ACC112 (cell line): ENCODE measurements around the gene ERBB4.

Source experiments
- H2AFZ ChIP-seq: fragments of 200-600 bp; sonication (generic); one replicate; pipeline ENCODE4 v1.6.0; 2017; ENCODE audit warnings: antibody characterized with exemption, low read length; ENCODE audit not compliant: unreplicated experiment
- H3K27ac ChIP-seq: fragments of 200-600 bp; sonication (generic); 2 replicates; pipeline ENCODE4 v1.5.1; 2014; ENCODE audit warnings: low read depth, mild to moderate bottlenecking, antibody characterized with exemption, low read length, moderate library complexity
- H3K27me3 ChIP-seq: fragments of 200-600 bp; sonication (generic); 2 replicates; pipeline ENCODE4 v1.6.1; 2014; ENCODE audit warnings: mild to moderate bottlenecking, antibody characterized with exemption, low read length, moderate library complexity, mixed read lengths; ENCODE audit not compliant: insufficient read depth
- H3K36me3 ChIP-seq: fragments of 200-600 bp; sonication (generic); 2 replicates; pipeline ENCODE4 v1.6.1; 2016; ENCODE audit warnings: mild to moderate bottlenecking, antibody characterized with exemption, low read length, moderate library complexity, mixed read lengths; ENCODE audit not compliant: insufficient read depth
- H3K4me1 ChIP-seq: fragments of 200-600 bp; sonication (generic); one replicate; pipeline ENCODE4 v1.6.1; 2016; ENCODE audit warnings: low read length, mixed read lengths; ENCODE audit not compliant: insufficient read depth, unreplicated experiment, control insufficient read depth
- H3K4me3 ChIP-seq: fragments of 200-600 bp; sonication (generic); 2 replicates; pipeline ENCODE4 v1.5.1; 2014; ENCODE audit warnings: mild to moderate bottlenecking, low read depth, low read length
- H3K79me2 ChIP-seq: fragments of 200-600 bp; sonication (generic); one replicate; pipeline ENCODE4 v1.6.0; 2016; ENCODE audit warnings: low read length; ENCODE audit not compliant: control insufficient read depth, unreplicated experiment, insufficient read depth

Gene ERBB4

DNA sequence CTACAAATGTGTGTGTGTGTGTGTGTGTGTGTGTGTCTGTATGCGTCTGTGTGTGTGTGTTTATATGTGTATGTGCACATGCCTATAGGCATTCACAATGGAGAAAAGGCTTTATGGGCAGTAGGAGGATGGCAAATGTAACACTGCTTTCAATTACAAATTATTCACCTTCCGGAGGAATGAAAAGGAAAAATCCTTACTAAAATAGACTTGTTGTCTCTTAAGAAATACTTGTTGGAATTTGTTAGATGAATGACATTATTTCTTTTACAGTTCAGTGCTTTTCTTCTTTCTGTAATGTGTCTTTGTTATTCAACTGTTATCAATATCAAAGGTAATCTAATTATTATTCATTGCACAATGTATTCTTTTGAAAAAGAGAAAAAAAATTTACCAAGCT, 874.3 kb downstream of the ERBB4 start:
- Histone ChIP-seq H3K4me1 (peaks cover 6% of the 10 kb centered on the region), H3K4me3 (no peak overlapping the region), H3K27ac (no peak overlapping the region), H3K79me2 (no peaks in the 10 kb centered on the region), H3K36me3 (no peaks in the 10 kb centered on the region), H2AFZ (no peak overlapping the region), H3K27me3 (no peaks in the 10 kb centered on the region)

DNA sequence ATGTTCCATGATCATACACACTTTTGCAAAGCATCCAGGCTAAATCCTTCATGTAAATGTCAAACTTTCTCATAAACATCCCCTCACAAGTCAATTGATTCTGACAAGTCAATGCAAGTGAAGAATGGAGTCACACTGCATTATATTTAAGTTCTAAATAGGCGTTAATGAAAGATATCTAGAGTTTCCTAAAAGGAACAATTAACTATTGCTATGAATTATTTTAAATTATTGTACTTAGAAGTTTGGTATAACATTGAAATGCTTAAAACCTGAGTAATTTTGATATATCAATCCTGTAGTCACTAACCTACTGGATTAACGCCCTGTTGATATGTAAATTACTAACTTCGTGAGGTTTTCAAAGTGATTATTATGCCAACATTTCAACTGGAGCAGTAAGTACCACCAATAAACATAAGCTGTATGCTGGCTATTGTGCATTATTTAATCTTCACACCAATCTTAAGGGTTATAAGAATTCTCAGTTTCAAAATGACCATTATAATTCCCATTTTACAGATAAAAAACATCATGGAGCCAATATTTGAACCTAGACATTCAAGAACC, 884.3 kb downstream of the ERBB4 start:
- Histone ChIP-seq H3K27me3 (no peaks in the 10 kb centered on the region), H3K4me3 (no peak overlapping the region), H2AFZ (no peak overlapping the region), H3K36me3 (no peaks in the 10 kb centered on the region), H3K79me2 (no peaks in the 10 kb centered on the region), H3K4me1 (no peaks in the 10 kb centered on the region), H3K27ac (no peak overlapping the region)

DNA sequence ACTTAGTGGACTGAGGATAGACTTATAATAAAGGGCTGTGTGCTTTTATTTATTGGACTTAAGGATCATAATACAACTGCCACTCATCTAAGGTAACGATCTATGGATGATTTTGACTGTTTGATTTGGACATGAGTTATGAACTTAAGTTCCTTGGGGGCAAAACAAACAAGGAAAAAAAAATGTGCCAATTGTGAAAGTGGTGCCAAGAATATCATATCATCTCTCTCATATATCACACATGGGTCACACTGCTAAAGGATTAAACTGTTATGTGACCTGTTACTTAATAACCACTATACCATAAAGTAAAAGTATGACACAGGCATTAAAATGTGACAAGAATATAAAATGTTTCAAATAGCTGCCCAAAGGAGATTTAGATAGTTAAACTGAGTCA, 886.3 kb downstream of the ERBB4 start:
- Histone ChIP-seq H3K79me2 (no peaks in the 10 kb centered on the region), H3K27ac (no peak overlapping the region), H3K4me1 (no peaks in the 10 kb centered on the region), H3K27me3 (no peaks in the 10 kb centered on the region), H2AFZ (no peak overlapping the region), H3K4me3 (no peak overlapping the region), H3K36me3 (no peaks in the 10 kb centered on the region)

GRCh38 chr2:211649331-211649730, 889.3 kb downstream of the ERBB4 start:
- H2AFZ ChIP-seq, result no peak overlapping the region

GRCh38 chr2:211631503-211631902, 907.1 kb downstream of the ERBB4 start:
- Histone ChIP-seq H3K36me3 (no peaks in the 10 kb centered on the region), H3K27me3 (no peaks in the 10 kb centered on the region), H2AFZ (no peak overlapping the region), H3K4me3 (no peak overlapping the region), H3K27ac (no peak overlapping the region), H3K4me1 (no peaks in the 10 kb centered on the region), H3K79me2 (no peaks in the 10 kb centered on the region)

More at GRCh38 chr2:211649331-211649730, 889.3 kb downstream of the ERBB4 start:
- Histone ChIP-seq H3K27ac (no peak overlapping the region), H3K36me3 (no peaks in the 10 kb centered on the region), H3K4me1 (no peaks in the 10 kb centered on the region), H3K27me3 (no peaks in the 10 kb centered on the region), H3K4me3 (no peak overlapping the region), H3K79me2 (no peaks in the 10 kb centered on the region)

DNA sequence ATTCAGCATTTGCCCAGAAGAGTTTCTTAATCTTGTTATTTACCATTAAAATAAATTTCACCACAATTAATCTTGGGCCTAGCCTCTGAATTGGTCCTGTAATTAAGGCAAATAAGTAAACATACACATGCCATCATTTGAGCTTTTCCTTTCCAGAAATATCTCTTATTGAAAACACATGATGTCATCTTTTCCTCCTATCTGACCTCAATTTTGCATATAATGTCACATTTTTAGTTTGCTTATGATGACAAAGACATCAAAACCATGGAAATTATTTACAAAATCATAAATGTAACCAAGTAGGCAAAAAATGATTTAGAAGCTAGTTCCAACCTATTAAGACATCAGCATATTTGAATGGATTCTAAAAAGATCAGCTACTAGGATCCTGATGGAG, 915.5 kb downstream of the ERBB4 start:
- no peaks in the 10 kb centered on the region for H3K36me3 ChIP-seq
- no peak overlapping the region for H3K27ac ChIP-seq
- no peaks in the 10 kb centered on the region for H3K27me3 ChIP-seq
- peaks cover 3% of the 10 kb centered on the region for H3K4me1 ChIP-seq
- H3K79me2 ChIP-seq, result no peaks in the 10 kb centered on the region
- H2AFZ ChIP-seq, result no peak overlapping the region
- H3K4me3 ChIP-seq, result no peak overlapping the region

- Histone ChIP-seq H2AFZ (no peak overlapping the region), H3K79me2 (no peaks in the 10 kb centered on the region), H3K4me3 (no peak overlapping the region), H3K27me3 (no peaks in the 10 kb centered on the region), H3K4me1 (peaks cover 3% of the 10 kb centered on the region), H3K36me3 (no peaks in the 10 kb centered on the region), H3K27ac (no peak overlapping the region)
Measured at GRCh38 chr2:211620986-211621385, 917.6 kb downstream of the ERBB4 start.

DNA sequence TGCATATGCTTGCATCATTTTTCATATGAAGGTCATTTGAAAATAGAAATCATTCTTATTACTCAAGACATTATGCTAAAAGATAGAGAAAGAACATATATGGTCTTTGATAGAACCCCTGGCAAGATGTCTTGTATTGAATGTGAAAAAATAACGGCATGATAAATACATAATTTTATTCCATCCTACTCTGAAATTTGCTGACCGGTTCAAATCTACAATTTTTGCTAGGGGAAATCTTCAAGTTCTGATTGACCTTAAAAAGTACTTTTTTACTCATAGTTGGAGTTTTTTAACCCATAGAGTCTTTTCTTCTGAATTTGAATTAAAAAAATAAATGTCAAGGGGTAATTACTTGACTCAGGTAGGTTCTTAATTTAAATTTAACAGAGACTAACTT, 920.8 kb downstream of the ERBB4 start:
- no peak overlapping the region for H2AFZ ChIP-seq
- H3K4me1 ChIP-seq, result peaks cover 3% of the 10 kb centered on the region
- no peak overlapping the region for H3K27ac ChIP-seq
- no peaks in the 10 kb centered on the region for H3K27me3 ChIP-seq
- no peaks in the 10 kb centered on the region for H3K79me2 ChIP-seq
- H3K4me3 ChIP-seq, result no peak overlapping the region
- H3K36me3 ChIP-seq, result no peaks in the 10 kb centered on the region

DNA sequence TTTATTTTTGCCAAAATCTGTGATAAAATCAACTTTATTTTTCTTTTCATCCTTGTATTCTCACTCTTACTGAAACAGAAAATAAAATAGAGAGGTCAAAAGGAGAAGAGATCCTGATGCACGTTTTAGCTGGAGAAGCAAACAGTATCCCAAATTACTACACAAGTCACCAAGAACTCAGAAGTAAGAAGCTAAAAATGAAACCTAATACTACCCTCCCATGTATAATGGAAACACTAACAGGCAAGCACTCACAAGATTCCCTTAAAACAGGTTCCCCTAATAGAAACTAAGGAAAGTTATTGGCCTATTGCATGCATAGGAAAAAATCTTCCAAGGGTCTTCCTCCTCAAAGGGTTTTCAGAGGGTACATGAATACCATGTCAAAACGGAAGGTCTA, 927.0 kb downstream of the ERBB4 start:
- Histone ChIP-seq H3K4me1 (no peaks in the 10 kb centered on the region), H3K27ac (no peak overlapping the region), H3K27me3 (no peaks in the 10 kb centered on the region), H3K79me2 (no peaks in the 10 kb centered on the region), H2AFZ (peak overlapping the region; percentile 25), H3K36me3 (no peaks in the 10 kb centered on the region), H3K4me3 (peak overlapping the region; percentile 52)

DNA sequence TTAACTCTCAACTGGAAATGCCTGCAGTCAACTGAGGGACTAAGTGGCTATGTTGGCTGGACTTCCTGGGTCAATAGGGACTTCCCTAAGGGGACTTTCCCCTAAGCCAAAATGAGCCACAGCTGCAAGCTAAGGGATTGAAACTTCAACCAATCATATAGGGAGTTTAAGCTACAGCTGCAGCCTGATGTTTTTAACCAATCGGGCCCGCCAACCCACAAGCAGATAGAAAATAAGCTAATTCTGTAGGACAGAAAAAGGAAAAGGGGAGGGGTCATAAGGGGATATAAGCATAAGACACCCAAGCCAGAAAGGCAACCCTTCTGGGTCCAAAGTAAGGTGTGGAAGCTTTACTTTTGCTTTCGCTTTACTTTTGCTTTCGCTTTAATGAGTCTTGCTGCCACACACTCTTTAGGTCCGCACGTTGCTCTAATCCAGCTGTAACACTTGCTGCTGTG, 927.5 kb downstream of the ERBB4 start:
- Histone ChIP-seq H3K36me3 (no peaks in the 10 kb centered on the region), H2AFZ (peak overlapping the region; percentile 83), H3K79me2 (no peaks in the 10 kb centered on the region), H3K4me1 (no peaks in the 10 kb centered on the region), H3K27me3 (no peaks in the 10 kb centered on the region), H3K27ac (no peak overlapping the region), H3K4me3 (peak overlapping the region; percentile 52)

DNA sequence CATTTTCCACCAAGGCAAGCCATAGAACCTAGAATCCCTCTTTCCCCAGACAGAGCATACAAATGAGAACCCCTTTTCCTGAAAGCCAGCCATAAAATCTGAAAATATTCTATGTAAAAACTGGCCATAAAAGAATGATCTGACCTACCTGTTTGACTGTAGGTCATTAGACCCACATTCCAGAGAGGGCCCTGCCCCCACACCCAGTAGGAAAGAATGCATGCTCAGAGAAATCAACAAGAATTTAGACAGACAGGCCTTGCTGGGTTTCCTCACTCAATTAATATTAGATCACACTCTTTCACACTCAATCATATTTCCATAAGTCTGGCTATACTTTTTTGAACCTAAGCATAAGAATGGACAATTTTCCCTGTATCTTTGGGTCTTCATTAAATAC, 929.5 kb downstream of the ERBB4 start:
- H2AFZ ChIP-seq, result no peak overlapping the region
- no peaks in the 10 kb centered on the region for H3K79me2 ChIP-seq

More for the DNA sequence above, 929.5 kb downstream of the ERBB4 start:
- H3K27ac ChIP-seq, result no peak overlapping the region
- H3K27me3 ChIP-seq, result no peaks in the 10 kb centered on the region
- no peak overlapping the region for H3K4me3 ChIP-seq
- H3K4me1 ChIP-seq, result no peaks in the 10 kb centered on the region
- no peaks in the 10 kb centered on the region for H3K36me3 ChIP-seq
